Measurements from ENCODE around the gene KIRREL3. TPM values are rescaled to one million over a fixed set of nuclear protein-coding genes. Genes with fewer than 3 reads are reported as not detected.

KIRREL3 gene
- total RNA-seq, 1 donor: 0.10 TPM

- Histone ChIP-seq H3K4me3 (ENCODE audit: low read length) (no peak overlapping the region), H3K4me1 (ENCODE audit: insufficient read depth, low read length) (no peaks in the 10 kb centered on the region), H3K9me3 (ENCODE audit: low read depth, low read length) (no peaks in the 10 kb centered on the region), H3K27me3 (ENCODE audit: insufficient read depth, low read length) (no peaks in the 10 kb centered on the region)
Measured at GRCh38 chr11:126615845-126616244, 384.7 kb downstream of the KIRREL3 start.

- Histone ChIP-seq H3K4me1 (ENCODE audit: insufficient read depth, low read length) (no peaks in the 10 kb centered on the region), H3K27me3 (ENCODE audit: insufficient read depth, low read length) (no peaks in the 10 kb centered on the region), H3K9me3 (ENCODE audit: low read depth, low read length) (no peaks in the 10 kb centered on the region), H3K4me3 (ENCODE audit: low read length) (no peak overlapping the region)
Measured at GRCh38 chr11:126613272-126613671, 387.3 kb downstream of the KIRREL3 start.

- no peak overlapping the region for H3K4me3 ChIP-seq (ENCODE audit: low read length)
- no peaks in the 10 kb centered on the region for H3K4me1 ChIP-seq (ENCODE audit: insufficient read depth, low read length)
- no peaks in the 10 kb centered on the region for H3K27me3 ChIP-seq (ENCODE audit: insufficient read depth, low read length)
- H3K9me3 ChIP-seq (ENCODE audit: low read depth, low read length): no peaks in the 10 kb centered on the region
Measured at GRCh38 chr11:126612671-126613070, 387.9 kb downstream of the KIRREL3 start.

- Histone ChIP-seq H3K27me3 (ENCODE audit: insufficient read depth, low read length) (no peaks in the 10 kb centered on the region), H3K4me1 (ENCODE audit: insufficient read depth, low read length) (no peaks in the 10 kb centered on the region)
Measured at GRCh38 chr11:126611438-126611837, 389.1 kb downstream of the KIRREL3 start.

GRCh38 chr11:126608658-126609057 lies 391.9 kb downstream of the KIRREL3 start:
- no peaks in the 10 kb centered on the region for H3K9me3 ChIP-seq (ENCODE audit: low read depth, low read length)
- H3K27me3 ChIP-seq (ENCODE audit: insufficient read depth, low read length): no peaks in the 10 kb centered on the region
- H3K4me3 ChIP-seq (ENCODE audit: low read length): no peak overlapping the region
- H3K4me1 ChIP-seq (ENCODE audit: insufficient read depth, low read length): no peaks in the 10 kb centered on the region

More at GRCh38 chr11:126611438-126611837, 389.1 kb downstream of the KIRREL3 start:
- Histone ChIP-seq H3K9me3 (ENCODE audit: low read depth, low read length) (no peaks in the 10 kb centered on the region), H3K4me3 (ENCODE audit: low read length) (no peak overlapping the region)

- no peaks in the 10 kb centered on the region for H3K27me3 ChIP-seq (ENCODE audit: insufficient read depth, low read length)
- H3K9me3 ChIP-seq (ENCODE audit: low read depth, low read length): no peaks in the 10 kb centered on the region
- no peaks in the 10 kb centered on the region for H3K4me1 ChIP-seq (ENCODE audit: insufficient read depth, low read length)
- no peak overlapping the region for H3K4me3 ChIP-seq (ENCODE audit: low read length)
Measured at GRCh38 chr11:126607776-126608541, 392.6 kb downstream of the KIRREL3 start.

- no peak overlapping the region for H3K4me3 ChIP-seq (ENCODE audit: low read length)
- no peaks in the 10 kb centered on the region for H3K4me1 ChIP-seq (ENCODE audit: insufficient read depth, low read length)
- no peaks in the 10 kb centered on the region for H3K27me3 ChIP-seq (ENCODE audit: insufficient read depth, low read length)
- no peaks in the 10 kb centered on the region for H3K9me3 ChIP-seq (ENCODE audit: low read depth, low read length)
Measured at GRCh38 chr11:126607374-126607773, 393.2 kb downstream of the KIRREL3 start.

GRCh38 chr11:126606484-126606883 lies 394.1 kb downstream of the KIRREL3 start:
- Histone ChIP-seq H3K9me3 (ENCODE audit: low read depth, low read length) (no peaks in the 10 kb centered on the region), H3K4me1 (ENCODE audit: insufficient read depth, low read length) (no peaks in the 10 kb centered on the region), H3K4me3 (ENCODE audit: low read length) (no peak overlapping the region), H3K27me3 (ENCODE audit: insufficient read depth, low read length) (no peaks in the 10 kb centered on the region)

GRCh38 chr11:126604461-126604860 lies 396.1 kb downstream of the KIRREL3 start:
- H3K27me3 ChIP-seq (ENCODE audit: insufficient read depth, low read length): no peaks in the 10 kb centered on the region
- H3K4me1 ChIP-seq (ENCODE audit: insufficient read depth, low read length): no peaks in the 10 kb centered on the region
- no peak overlapping the region for H3K4me3 ChIP-seq (ENCODE audit: low read length)
- no peaks in the 10 kb centered on the region for H3K9me3 ChIP-seq (ENCODE audit: low read depth, low read length)

- no peaks in the 10 kb centered on the region for H3K27me3 ChIP-seq (ENCODE audit: insufficient read depth, low read length)
- no peaks in the 10 kb centered on the region for H3K4me1 ChIP-seq (ENCODE audit: insufficient read depth, low read length)
- no peak overlapping the region for H3K4me3 ChIP-seq (ENCODE audit: low read length)
- no peaks in the 10 kb centered on the region for H3K9me3 ChIP-seq (ENCODE audit: low read depth, low read length)
Measured at GRCh38 chr11:126603486-126603885, 397.1 kb downstream of the KIRREL3 start.

- Histone ChIP-seq H3K27me3 (ENCODE audit: insufficient read depth, low read length) (no peaks in the 10 kb centered on the region), H3K4me1 (ENCODE audit: insufficient read depth, low read length) (no peaks in the 10 kb centered on the region), H3K9me3 (ENCODE audit: low read depth, low read length) (no peaks in the 10 kb centered on the region), H3K4me3 (ENCODE audit: low read length) (no peak overlapping the region)
Measured at GRCh38 chr11:126602993-126603392, 397.6 kb downstream of the KIRREL3 start.

- Histone ChIP-seq H3K4me1 (ENCODE audit: insufficient read depth, low read length) (no peaks in the 10 kb centered on the region), H3K9me3 (ENCODE audit: low read depth, low read length) (no peaks in the 10 kb centered on the region), H3K27me3 (ENCODE audit: insufficient read depth, low read length) (no peaks in the 10 kb centered on the region), H3K4me3 (ENCODE audit: low read length) (no peak overlapping the region)
Measured at GRCh38 chr11:126602349-126602940, 398.1 kb downstream of the KIRREL3 start.

GRCh38 chr11:126601550-126602215 lies 398.9 kb downstream of the KIRREL3 start:
- Histone ChIP-seq H3K4me3 (ENCODE audit: low read length) (no peak overlapping the region), H3K4me1 (ENCODE audit: insufficient read depth, low read length) (no peaks in the 10 kb centered on the region), H3K9me3 (ENCODE audit: low read depth, low read length) (no peaks in the 10 kb centered on the region), H3K27me3 (ENCODE audit: insufficient read depth, low read length) (no peaks in the 10 kb centered on the region)

- no peaks in the 10 kb centered on the region for H3K27me3 ChIP-seq (ENCODE audit: insufficient read depth, low read length)
- H3K9me3 ChIP-seq (ENCODE audit: low read depth, low read length): no peaks in the 10 kb centered on the region
- H3K4me1 ChIP-seq (ENCODE audit: insufficient read depth, low read length): no peaks in the 10 kb centered on the region
- no peak overlapping the region for H3K4me3 ChIP-seq (ENCODE audit: low read length)
Measured at GRCh38 chr11:126601136-126601535, 399.4 kb downstream of the KIRREL3 start.

- H3K4me3 ChIP-seq (ENCODE audit: low read length): no peak overlapping the region
- H3K4me1 ChIP-seq (ENCODE audit: insufficient read depth, low read length): no peaks in the 10 kb centered on the region
- no peaks in the 10 kb centered on the region for H3K27me3 ChIP-seq (ENCODE audit: insufficient read depth, low read length)
- H3K9me3 ChIP-seq (ENCODE audit: low read depth, low read length): no peaks in the 10 kb centered on the region
Measured at GRCh38 chr11:126599217-126599897, 401.2 kb downstream of the KIRREL3 start.
